Stimulated activated CD8-positive, alpha-beta memory T cell treated with anti-CD3 and anti-CD28 coated beads, Interleukin-7, amount 100 ng/mL, for 48 hours (primary cell): ENCODE measurements around the gene NFIA.

ENCODE experiments used
- DNase-seq, 2 donors: peaks; one replicate each; pipeline ENCODE4 v3.0.0-alpha.2; 2020; ENCODE audit warnings: low read depth in 1 of 2; ENCODE audit errors: extremely low read depth in 1 of 2

NFIA gene

GRCh38 chr1:61082311-61083012 is at the start of gene NFIA:
Gene NFIA, plus strand, starts transcription at chr1:61082561.
- DNase-seq, result no peak

- no peak for DNase-seq
Measured at GRCh38 chr1:61035880-61036279, 46.5 kb upstream of the NFIA start.

- no peak for DNase-seq
Measured at GRCh38 chr1:61042466-61043009, 39.8 kb upstream of the NFIA start.

- DNase-seq, result peak; percentile 65 to 73
Measured at GRCh38 chr1:61043010-61043820, 39.1 kb upstream of the NFIA start.

GRCh38 chr1:61046434-61046833 is 35.9 kb upstream of the NFIA start:
- no peak for DNase-seq

- DNase-seq, result no peak
Measured at GRCh38 chr1:61047061-61047460, 35.3 kb upstream of the NFIA start.

GRCh38 chr1:61049850-61050540 is 32.4 kb upstream of the NFIA start:
- DNase-seq, result peak; percentile 64 to 77

- DNase-seq, result no peak
Measured at GRCh38 chr1:61050541-61051442, 31.6 kb upstream of the NFIA start.

GRCh38 chr1:61051443-61051718 is 31.0 kb upstream of the NFIA start:
- no peak for DNase-seq

GRCh38 chr1:61051719-61052394 is 30.5 kb upstream of the NFIA start:
- no peak for DNase-seq

GRCh38 chr1:61052395-61053225 is 29.8 kb upstream of the NFIA start:
- DNase-seq, result no peak

GRCh38 chr1:61053226-61053711 is 29.1 kb upstream of the NFIA start:
- no peak for DNase-seq

GRCh38 chr1:61053712-61054600 is 28.4 kb upstream of the NFIA start:
- no peak for DNase-seq

GRCh38 chr1:61054601-61054993 is 27.8 kb upstream of the NFIA start:
- DNase-seq, result no peak

GRCh38 chr1:61055110-61055614 is 27.2 kb upstream of the NFIA start:
- DNase-seq, result no peak

- no peak for DNase-seq
Measured at GRCh38 chr1:61056196-61056572, 26.2 kb upstream of the NFIA start.

GRCh38 chr1:61056573-61057439 is 25.6 kb upstream of the NFIA start:
- DNase-seq, result no peak
